AG04449 (cell line): ENCODE measurements around the gene HSD17B10.

ENCODE experiments used
- CTCF ChIA-PET: fragments of 350-600 bp; formaldehyde crosslinking; extraction: SDS; loops from one replicate; lab custom pipeline; 2021; ENCODE audit warnings: antibody characterized with exemption; lab: Yijun Ruan, JAX
- POLR2A ChIA-PET: fragments of 400-600, 350-600 bp; formaldehyde crosslinking; extraction: SDS; loops from one replicate; lab custom pipeline; 2020; ENCODE audit warnings: antibody characterized with exemption, inconsistent platforms; lab: Yijun Ruan, JAX
- DNase-seq: peaks from one replicate; pipeline ENCODE4 v3.0.0-alpha.2; 2010; ENCODE audit warnings: low read depth, low spot score
- H3K4me3 ChIP-seq: 2 replicates; pipeline ENCODE4 v1.5.1; 2011; ENCODE audit warnings: low read depth, mild to moderate bottlenecking, control low read depth, low read length
- TF ChIP-seq, protein P1 (sequence below): IDR thresholded peaks from one replicate; pipeline ENCODE4 v1.5.1; 2011; ENCODE audit warnings: mild to moderate bottlenecking, moderate library complexity, low read length, control low read depth, inconsistent platforms; ENCODE audit not compliant: insufficient read depth; ENCODE audit errors: missing control alignments

The HSD17B10 gene

DNA sequence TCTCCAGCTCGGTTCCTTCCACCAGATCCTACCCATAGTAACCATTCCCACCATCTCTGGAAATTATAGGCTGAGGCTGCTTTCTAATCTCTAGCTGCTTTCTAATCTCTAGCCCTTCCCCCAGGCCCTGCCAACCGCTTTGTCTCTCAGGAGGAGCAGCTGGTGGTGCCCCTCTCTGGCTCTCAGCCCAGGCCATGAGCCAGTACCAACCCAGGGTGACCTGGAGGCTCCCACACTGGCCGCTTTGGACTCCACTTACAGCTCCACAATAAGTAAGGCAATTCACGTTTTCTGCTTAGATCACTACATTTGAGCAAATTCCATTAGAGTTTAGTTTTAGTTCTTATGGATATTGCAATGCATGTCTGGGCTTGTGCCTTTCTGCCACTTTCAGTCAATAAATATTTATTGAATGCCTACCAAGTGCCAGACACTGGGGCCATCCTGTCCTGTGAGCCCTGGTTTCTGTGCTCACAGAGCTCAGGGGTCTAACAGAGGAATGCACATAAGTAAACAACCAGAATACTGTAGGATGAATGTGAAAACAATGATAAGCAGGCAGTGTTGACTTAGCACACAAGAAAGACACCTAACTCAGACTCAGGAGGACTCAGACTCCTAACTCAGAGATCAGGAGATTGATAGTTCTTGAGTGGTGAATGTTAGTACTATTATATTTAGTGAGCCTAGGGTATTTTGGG is 50.6 kb downstream of the HSD17B10 start:
- no peak for DNase-seq
- ChIA-PET POLR2A (no interaction called here), CTCF (no interaction called here)
- no peak overlapping the region for H3K4me3 ChIP-seq
- TF ChIP-seq, protein P1, sequence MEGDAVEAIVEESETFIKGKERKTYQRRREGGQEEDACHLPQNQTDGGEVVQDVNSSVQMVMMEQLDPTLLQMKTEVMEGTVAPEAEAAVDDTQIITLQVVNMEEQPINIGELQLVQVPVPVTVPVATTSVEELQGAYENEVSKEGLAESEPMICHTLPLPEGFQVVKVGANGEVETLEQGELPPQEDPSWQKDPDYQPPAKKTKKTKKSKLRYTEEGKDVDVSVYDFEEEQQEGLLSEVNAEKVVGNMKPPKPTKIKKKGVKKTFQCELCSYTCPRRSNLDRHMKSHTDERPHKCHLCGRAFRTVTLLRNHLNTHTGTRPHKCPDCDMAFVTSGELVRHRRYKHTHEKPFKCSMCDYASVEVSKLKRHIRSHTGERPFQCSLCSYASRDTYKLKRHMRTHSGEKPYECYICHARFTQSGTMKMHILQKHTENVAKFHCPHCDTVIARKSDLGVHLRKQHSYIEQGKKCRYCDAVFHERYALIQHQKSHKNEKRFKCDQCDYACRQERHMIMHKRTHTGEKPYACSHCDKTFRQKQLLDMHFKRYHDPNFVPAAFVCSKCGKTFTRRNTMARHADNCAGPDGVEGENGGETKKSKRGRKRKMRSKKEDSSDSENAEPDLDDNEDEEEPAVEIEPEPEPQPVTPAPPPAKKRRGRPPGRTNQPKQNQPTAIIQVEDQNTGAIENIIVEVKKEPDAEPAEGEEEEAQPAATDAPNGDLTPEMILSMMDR, result no peak
